IMR-90 (cell line): ENCODE measurements around the gene THADA. TPM values are rescaled to one million over a fixed set of nuclear protein-coding genes. Genes with fewer than 3 reads are reported as not detected.

Experiments
- ATAC-seq: fragments of 200-7000 bp; cut with Tn5 transposase; 2 replicates; pipeline ENCODE4 v1.9.1; 2020; ENCODE audit warnings: low read depth, mild to moderate bottlenecking, moderate library complexity
- BruUV-seq: library from RNA; stranded (reverse); fragments of 400-500 nt; replicated peaks from 2 replicates; lab custom pipeline; 2021; lab: Mats Ljungman, UMichigan
- CTCF ChIA-PET: fragments of 300-600 bp; formaldehyde crosslinking; extraction: SDS; loops from one replicate; lab custom pipeline; 2021; ENCODE audit warnings: antibody characterized with exemption; lab: Yijun Ruan, JAX
- POLR2A ChIA-PET: fragments of 300-600 bp; sonication (Branson Sonifier 250); formaldehyde crosslinking; loops from one replicate; lab custom pipeline; 2022; ENCODE audit warnings: antibody characterized with exemption; ENCODE audit not compliant: unreplicated experiment; lab: Charles Lee
- DNase-seq: peaks from one replicate; pipeline ENCODE4 v3.0.0; 2013
- H2AFZ ChIP-seq: replicated peaks from 2 replicates; pipeline ENCODE3; 2013; ENCODE audit warnings: low read length, mild to moderate bottlenecking; ENCODE audit not compliant: poor library complexity
- H2AK5ac ChIP-seq: 2 replicates; pipeline ENCODE4 v1.6.1; 2013; ENCODE audit warnings: low read depth, low read length, inconsistent platforms
- H2AK9ac ChIP-seq: replicated peaks from 2 replicates; pipeline ENCODE3; 2013; ENCODE audit warnings: mild to moderate bottlenecking, low read depth, low read length, moderate library complexity; ENCODE audit not compliant: poor library complexity
- H2BK120ac ChIP-seq: 2 replicates; pipeline ENCODE4 v1.6.1; 2013; ENCODE audit warnings: low read depth, low read length, inconsistent platforms
- H2BK15ac ChIP-seq: 3 replicates; pipeline ENCODE4 v1.6.1; 2013; ENCODE audit warnings: low read depth, low read length, inconsistent platforms
- H2BK20ac ChIP-seq: 2 replicates; pipeline ENCODE4 v1.6.1; 2013; ENCODE audit warnings: low read depth, mild to moderate bottlenecking, inconsistent platforms, low read length, moderate library complexity
- H2BK5ac ChIP-seq: 2 replicates; pipeline ENCODE4 v1.6.1; 2013; ENCODE audit warnings: mild to moderate bottlenecking, low read depth, low read length, inconsistent platforms; ENCODE audit not compliant: poor library complexity, severe bottlenecking
- H3K14ac ChIP-seq: replicated peaks from 2 replicates; pipeline ENCODE4 v1.6.1; 2013; ENCODE audit warnings: low read depth, low read length, inconsistent platforms
- H3K18ac ChIP-seq: 2 replicates; pipeline ENCODE4 v1.6.1; 2013; ENCODE audit warnings: low read depth, low read length, control low read depth
- H3K23ac ChIP-seq: 2 replicates; pipeline ENCODE4 v1.6.1; 2013; ENCODE audit warnings: low read depth, low read length, inconsistent platforms
- H3K27ac ChIP-seq: 2 replicates; pipeline ENCODE4 v1.5.1; 2013; ENCODE audit warnings: mild to moderate bottlenecking, control low read depth, low read length; ENCODE audit not compliant: insufficient read depth
- H3K27me3 ChIP-seq: 2 replicates; pipeline ENCODE4 v1.6.1; 2013; ENCODE audit warnings: low read length; ENCODE audit not compliant: control insufficient read depth, insufficient read depth
- H3K36me3 ChIP-seq: 2 replicates; pipeline ENCODE4 v1.6.1; 2013; ENCODE audit warnings: low read length, mixed read lengths; ENCODE audit not compliant: control insufficient read depth, insufficient read depth
- H3K4ac ChIP-seq: 2 replicates; pipeline ENCODE4 v1.6.1; 2013; ENCODE audit warnings: low read depth, low read length, inconsistent platforms
- H3K4me1 ChIP-seq: 2 replicates; pipeline ENCODE4 v1.6.1; 2013; ENCODE audit warnings: low read length, mixed read lengths; ENCODE audit not compliant: control insufficient read depth, insufficient read depth
- H3K4me2 ChIP-seq: 2 replicates; pipeline ENCODE4 v1.6.1; 2013; ENCODE audit warnings: low read depth, mild to moderate bottlenecking, control low read depth, low read length, moderate library complexity
- H3K4me3 ChIP-seq: 2 replicates; pipeline ENCODE4 v1.5.1; 2013; ENCODE audit warnings: low read depth, mild to moderate bottlenecking, control low read depth, low read length, moderate library complexity; ENCODE audit not compliant: insufficient read depth
- H3K56ac ChIP-seq: 2 replicates; pipeline ENCODE4 v1.6.1; 2013; ENCODE audit warnings: low read length, inconsistent platforms; ENCODE audit not compliant: insufficient read depth; ENCODE audit errors: extremely low read depth
- H3K79me1 ChIP-seq, 2 experiments: 2 replicates each; pipeline ENCODE4 v1.6.1; 2013; ENCODE audit warnings: low read length in 2 of 2, inconsistent platforms in 1 of 2, low read depth in 1 of 2
- H3K9ac ChIP-seq: 2 replicates; pipeline ENCODE4 v1.6.1; 2013; ENCODE audit warnings: low read depth, low read length, control low read depth
- H3K9me1 ChIP-seq: 2 replicates; pipeline ENCODE4 v1.6.1; 2013; ENCODE audit warnings: low read length, inconsistent platforms; ENCODE audit not compliant: insufficient read depth
- H3K9me3 ChIP-seq: 2 replicates; pipeline ENCODE4 v1.6.1; 2013; ENCODE audit warnings: low read length; ENCODE audit not compliant: control insufficient read depth, insufficient read depth
- H4K20me1 ChIP-seq: 2 replicates; pipeline ENCODE4 v1.6.1; 2013; ENCODE audit warnings: low read length, inconsistent platforms; ENCODE audit not compliant: insufficient read depth
- H4K5ac ChIP-seq: 2 replicates; pipeline ENCODE4 v1.6.1; 2013; ENCODE audit warnings: mild to moderate bottlenecking, low read depth, low read length, control low read depth
- H4K8ac ChIP-seq, 2 experiments: 2 replicates each; pipeline ENCODE4 v1.6.1; 2013; ENCODE audit warnings: low read depth in 2 of 2, low read length in 2 of 2, control low read depth in 1 of 2, inconsistent platforms in 1 of 2
- H4K91ac ChIP-seq: 2 replicates; pipeline ENCODE4 v1.6.1; 2013; ENCODE audit warnings: low read depth, low read length, inconsistent platforms; ENCODE audit not compliant: insufficient read depth
- BHLHE40 ChIP-seq: fragments of 150-350 bp; IDR thresholded peaks from 2 replicates; pipeline ENCODE4 v1.6.1; 2016; ENCODE audit warnings: mild to moderate bottlenecking, low read depth, low read length
- MAZ ChIP-seq: IDR thresholded peaks from 2 replicates; pipeline ENCODE4 v1.6.1; 2012; ENCODE audit warnings: low read depth, mild to moderate bottlenecking, low read length, improper control_type of control experiment, moderate library complexity, borderline replicate concordance
- NFE2L2 ChIP-seq: fragments of 150-350 bp; IDR thresholded peaks from 2 replicates; pipeline ENCODE4 v1.6.1; 2016; ENCODE audit warnings: low read depth, mild to moderate bottlenecking, low read length
- SMC3 ChIP-seq: fragments of 150-350 bp; IDR thresholded peaks from 2 replicates; pipeline ENCODE4 v1.6.1; 2016; ENCODE audit warnings: low read depth, mild to moderate bottlenecking, antibody characterized with exemption, low read length, moderate library complexity
- WGBS, 2 experiments: methylation state at CpG; one replicate each; pipeline versions ENCODE4 v1.1.5 to v1.1.7; 2013; ENCODE audit warnings: missing lambda C conversion rate in 2 of 2; ENCODE audit not compliant: insufficient read length in 1 of 2; ENCODE audit errors: extremely low coverage in 2 of 2; 5-methylcytosine and 5-hydroxymethylcytosine counted together
- dilution Hi-C: fragments of 300-500 bp; cut with HindIII; formaldehyde crosslinking; loops from one replicate; pipeline ENCODE4 v1.14.3; 2018; ENCODE audit warnings: low sequenced_read_pairs; ENCODE audit not compliant: unreplicated experiment
- in situ Hi-C: fragments of 300-500 bp; cut with MboI; formaldehyde crosslinking; loops from 3 replicates; pipeline ENCODE4 v1.14.3; 2019; ENCODE audit warnings: low sequenced_read_pairs, inconsistent platforms, mixed read lengths
- intact Hi-C: fragments of 100-400 bp; cut with micrococcal nuclease; formaldehyde crosslinking; loops from 2 replicates; pipeline ENCODE4 v1.10.0; 2022
- polyA plus RNA-seq, 3 experiments: library from polyadenylated mRNA; depleted of rRNA; stranded (reverse); fragments of >200 nt; gene quantifications; 2 replicates each; pipeline ENCODE4 v1.2.3, GENCODE V29; 2012; ENCODE audit warnings: low replicate concordance in 1 of 3
- total RNA-seq: library from RNA; depleted of rRNA; stranded (reverse); fragments of >200 nt; gene quantifications from 2 replicates; pipeline ENCODE4 v1.2.3, GENCODE V29; 2012

Gene THADA
- total and polyA plus RNA-seq, 2 of the 4 experiments (the other 2 are of a cell fraction), result 10.5 to 21.3 TPM

GRCh38 chr2:43509886-43510285 lies 86.0 kb downstream of the THADA start:
- CTCF ChIA-PET, result no interaction called here

More at GRCh38 chr2:43509886-43510285, 86.0 kb downstream of the THADA start:
- Histone ChIP-seq H3K4ac (no peak overlapping the region), H3K4me1 (peaks cover 1% of the 10 kb centered on the region; the same call in 1 of the 2 replicates), H3K27me3 (no peaks in the 10 kb centered on the region), H3K56ac (no peak overlapping the region), H3K4me3 (no peak overlapping the region), H2BK15ac (no peak overlapping the region), H4K5ac (no peak overlapping the region), H3K9me1 (no peaks in the 10 kb centered on the region; the same call in 1 of the 2 replicates), H3K18ac (no peak overlapping the region), H4K91ac (no peak overlapping the region), H3K9me3 (no peaks in the 10 kb centered on the region), H3K36me3 (peaks cover 1% of the 10 kb centered on the region), H3K14ac (no peak overlapping the region), H3K9ac (no peak overlapping the region), H2BK120ac (no peak overlapping the region), H2BK20ac (no peak overlapping the region), H3K4me2 (no peak overlapping the region), H2AK9ac (no peak overlapping the region), H3K27ac (no peak overlapping the region), H3K23ac (no peak overlapping the region), H4K20me1 (no peaks in the 10 kb centered on the region), H2BK5ac (no peak overlapping the region), H2AFZ (no peak overlapping the region), H3K79me1 (peaks cover 2 to 5% of the 10 kb centered on the region in 2 experiments; a peak in 1 of 4 replicates), H2AK5ac (no peak overlapping the region), H4K8ac (no peak overlapping the region)
- DNase-seq (no peak), ATAC-seq (no peak)
- BruUV-seq, result no TSS peak
- dilution Hi-C loops (no loop called here), in situ Hi-C loops (no loop called here), intact Hi-C loops (loop anchor here (5.0 kb wide), 1 partner anchor 32 kb away; no protein-coding TSS in a partner anchor)
- no CpG with 5 or more reads among the region's 3 CpGs for WGBS, 2 experiments
- no peak for TF ChIP-seq MAZ
- no peak for TF ChIP-seq SMC3
- TF ChIP-seq NFE2L2, result no peak
- TF ChIP-seq BHLHE40, result no peak
- POLR2A ChIA-PET, result no interaction called here
